Measurements from ENCODE around the gene CXorf51B.
"Not testable (repeated sequence)": the region's sequence is repeated elsewhere in the genome, so short reads cannot be mapped to it uniquely, and the experiment has no call there.

CXorf51B gene

GRCh38 chrX:146809471-146809870 is at the start of gene CXorf51B:
CXorf51B (plus strand) TSS chrX:146809771; CDS start chrX:146809792, 21 bp downstream.
- not testable (repeated sequence) for DNase-seq

GRCh38 chrX:146814644-146815043 is 5.1 kb downstream of the CXorf51B start, which contains the start of gene CXorf51A:
CXorf51A (minus strand) TSS chrX:146814744; CDS start chrX:146814723, 21 bp downstream.
- DNase-seq = not testable (repeated sequence)

- no peak for DNase-seq
Measured at GRCh38 chrX:146831994-146832393, 22.4 kb downstream of the CXorf51B start.

GRCh38 chrX:146854281-146854680 is 44.7 kb downstream of the CXorf51B start:
- no peak for DNase-seq

Data from HCEC 1CT (cell line).